Measurements from ENCODE around the gene TRIP4. TPM values are rescaled to one million over a fixed set of nuclear protein-coding genes. Genes with fewer than 3 reads are reported as not detected.
"Not testable (repeated sequence)": the region's sequence is repeated elsewhere in the genome, so short reads cannot be mapped to it uniquely, and the experiment has no call there.

Gene TRIP4
- total RNA-seq, 2 experiments from 2014 or later = 9.3 to 21.0 TPM

DNA sequence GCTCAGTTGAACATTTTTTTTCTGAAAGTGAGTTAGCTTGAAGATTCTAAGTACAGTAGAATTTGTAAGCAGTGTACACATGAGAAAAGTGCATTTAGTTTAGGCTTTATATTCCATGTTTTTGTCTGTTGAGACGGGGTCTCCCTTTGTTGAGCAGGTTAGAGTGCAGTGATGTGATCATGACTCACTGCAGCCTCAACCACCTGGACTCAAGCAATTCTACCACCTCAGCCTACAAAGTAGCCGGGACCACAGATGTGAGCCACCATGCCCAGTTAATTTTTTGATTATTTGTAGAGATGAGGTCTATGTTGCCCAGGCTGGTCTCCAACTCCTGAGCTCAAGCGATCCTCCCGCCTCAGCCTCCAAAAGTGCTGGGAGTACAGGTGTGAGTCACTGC, 26.4 kb upstream of the TRIP4 start:
- Histone ChIP-seq H3K4me1 (ENCODE audit: insufficient read depth, low read length, poor library complexity, severe bottlenecking) (peaks cover 6% of the 10 kb centered on the region), H3K4me3 (ENCODE audit: low read depth, low read length, poor library complexity, severe bottlenecking) (no peak overlapping the region), H2AFZ (ENCODE audit: low read length) (no peak overlapping the region), H3K36me3 (ENCODE audit: insufficient read depth, low read length) (peaks cover 46% of the 10 kb centered on the region), H3K79me2 (ENCODE audit: insufficient read depth, low read depth, low read length) (0 out of 2 replicates have a peak, but pooled peaks cover under 1% of the 10 kb centered on the region), H3K4me2 (ENCODE audit: low read length) (no peak overlapping the region), H4K20me1 (ENCODE audit: insufficient read depth, low read length) (no peaks in the 10 kb centered on the region), H3K27ac (ENCODE audit: low read depth, low read length, poor library complexity, severe bottlenecking) (no peak overlapping the region), H3K9me2 (ENCODE audit: insufficient read depth, low read length) (no peaks in the 10 kb centered on the region), H3K9me3 (ENCODE audit: low read length) (no peaks in the 10 kb centered on the region)
- BruUV-seq (replicated peaks) = no TSS peak
- TF ChIP-seq EZH2phosphoT487 (IDR thresholded peaks at IDR 0.05; ENCODE audit: borderline replicate concordance, low read depth, low read length) = no peak
- TF ChIP-seq, protein P1, sequence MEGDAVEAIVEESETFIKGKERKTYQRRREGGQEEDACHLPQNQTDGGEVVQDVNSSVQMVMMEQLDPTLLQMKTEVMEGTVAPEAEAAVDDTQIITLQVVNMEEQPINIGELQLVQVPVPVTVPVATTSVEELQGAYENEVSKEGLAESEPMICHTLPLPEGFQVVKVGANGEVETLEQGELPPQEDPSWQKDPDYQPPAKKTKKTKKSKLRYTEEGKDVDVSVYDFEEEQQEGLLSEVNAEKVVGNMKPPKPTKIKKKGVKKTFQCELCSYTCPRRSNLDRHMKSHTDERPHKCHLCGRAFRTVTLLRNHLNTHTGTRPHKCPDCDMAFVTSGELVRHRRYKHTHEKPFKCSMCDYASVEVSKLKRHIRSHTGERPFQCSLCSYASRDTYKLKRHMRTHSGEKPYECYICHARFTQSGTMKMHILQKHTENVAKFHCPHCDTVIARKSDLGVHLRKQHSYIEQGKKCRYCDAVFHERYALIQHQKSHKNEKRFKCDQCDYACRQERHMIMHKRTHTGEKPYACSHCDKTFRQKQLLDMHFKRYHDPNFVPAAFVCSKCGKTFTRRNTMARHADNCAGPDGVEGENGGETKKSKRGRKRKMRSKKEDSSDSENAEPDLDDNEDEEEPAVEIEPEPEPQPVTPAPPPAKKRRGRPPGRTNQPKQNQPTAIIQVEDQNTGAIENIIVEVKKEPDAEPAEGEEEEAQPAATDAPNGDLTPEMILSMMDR (conservative IDR thresholded peaks at IDR 0.05; ENCODE audit: low read length) = no peak
- ChIA-PET POLR2A (interaction anchor here (0.6 kb wide), 1 partner anchor 704 kb away, joined by 4 read pairs; no protein-coding TSS in a partner anchor), CTCF (ENCODE audit: unreplicated experiment) (no interaction called here)
- DNase-seq (ENCODE audit: low spot score) = no peak
- intact Hi-C loops (cut with micrococcal nuclease; ENCODE audit: unreplicated experiment) = no loop called here

DNA sequence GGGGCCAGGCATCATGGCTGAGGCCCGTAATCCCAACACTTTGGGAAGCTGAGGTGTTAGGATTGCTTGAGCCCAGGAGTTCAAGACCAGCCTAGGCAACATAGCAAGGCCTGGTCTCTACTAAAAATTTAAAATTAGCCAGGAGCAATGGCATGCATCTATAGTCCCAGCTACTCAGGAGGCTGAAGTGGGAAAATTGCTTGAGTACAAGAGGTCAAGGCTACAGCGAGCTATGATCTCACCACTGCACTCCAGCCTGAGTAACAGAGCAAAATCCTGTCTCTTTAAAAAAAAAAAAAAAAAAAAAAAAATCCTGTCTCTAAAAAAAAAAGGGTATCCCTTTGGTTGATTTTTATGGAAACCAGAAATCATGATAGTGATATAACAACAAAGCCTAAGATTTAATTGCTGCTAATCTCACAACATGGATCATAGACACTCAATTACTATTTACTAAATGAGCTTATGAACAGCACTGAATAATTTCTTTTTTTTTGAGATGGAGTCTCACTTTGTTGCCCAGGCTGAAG, 18.5 kb upstream of the TRIP4 start:
- DNase-seq (ENCODE audit: low spot score) = no peak
- TF ChIP-seq EZH2phosphoT487 (IDR thresholded peaks at IDR 0.05; ENCODE audit: borderline replicate concordance, low read depth, low read length) = no peak
- TF ChIP-seq, protein P1 (conservative IDR thresholded peaks at IDR 0.05; ENCODE audit: low read length) = no peak
- H3K4me2 ChIP-seq (ENCODE audit: low read length) = no peak overlapping the region
- no TSS peak for BruUV-seq (replicated peaks)
- peaks cover 4% of the 10 kb centered on the region for H4K20me1 ChIP-seq (ENCODE audit: insufficient read depth, low read length)
- no peaks in the 10 kb centered on the region for H3K9me2 ChIP-seq (ENCODE audit: insufficient read depth, low read length)
- no peak overlapping the region for H3K4me3 ChIP-seq (ENCODE audit: low read depth, low read length, poor library complexity, severe bottlenecking)
- peaks cover 81% of the 10 kb centered on the region for H3K36me3 ChIP-seq (ENCODE audit: insufficient read depth, low read length)
- no peaks in the 10 kb centered on the region for H3K9me3 ChIP-seq (ENCODE audit: low read length)
- CTCF ChIA-PET (ENCODE audit: unreplicated experiment) = no interaction called here
- H3K4me1 ChIP-seq (ENCODE audit: insufficient read depth, low read length, poor library complexity, severe bottlenecking) = peaks cover 8% of the 10 kb centered on the region
- peaks cover 20% of the 10 kb centered on the region; the same call in 1 of the 2 replicates for H3K79me2 ChIP-seq (ENCODE audit: insufficient read depth, low read depth, low read length)
- POLR2A ChIA-PET = interaction anchor here (0.6 to 1.3 kb wide), 4 partner anchors 10 to 571 kb away, joined by 3 to 4 read pairs (median 4); no protein-coding TSS in a partner anchor
- no peak overlapping the region for H2AFZ ChIP-seq (ENCODE audit: low read length)
- H3K27ac ChIP-seq (ENCODE audit: low read depth, low read length, poor library complexity, severe bottlenecking) = no peak overlapping the region
- intact Hi-C loops (cut with micrococcal nuclease; ENCODE audit: unreplicated experiment) = no loop called here

DNA sequence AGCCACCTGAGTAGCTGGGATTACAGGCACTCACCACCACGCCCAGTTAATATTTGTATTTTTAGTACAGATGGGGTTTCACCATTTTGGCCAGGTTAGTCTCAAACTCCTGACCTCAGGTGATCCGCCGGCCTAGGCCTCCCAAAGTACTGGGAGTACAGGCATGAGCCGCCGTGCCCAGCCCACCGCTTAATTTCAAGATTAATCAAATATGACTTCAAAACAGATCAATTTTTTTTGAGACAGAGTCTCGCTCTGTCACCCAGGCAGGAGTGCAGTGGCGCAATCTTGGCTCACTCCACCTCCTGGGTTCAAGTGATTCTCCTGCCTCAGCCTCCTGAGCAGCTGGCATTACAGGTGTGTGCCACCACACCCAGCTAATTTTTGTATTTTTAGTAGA, 16.3 kb upstream of the TRIP4 start:
- Histone ChIP-seq H3K79me2 (ENCODE audit: insufficient read depth, low read depth, low read length) (peaks cover 21% of the 10 kb centered on the region; the same call in 1 of the 2 replicates), H3K36me3 (ENCODE audit: insufficient read depth, low read length) (peaks cover 88% of the 10 kb centered on the region)
- POLR2A ChIA-PET = interaction anchor here (0.6 kb wide), 1 partner anchor 187 kb away, joined by 4 read pairs; no protein-coding TSS in a partner anchor
- BruUV-seq (replicated peaks); DNase-seq (ENCODE audit: low spot score); intact Hi-C loops (cut with micrococcal nuclease; ENCODE audit: unreplicated experiment); H3K4me2 ChIP-seq (ENCODE audit: low read length); H3K4me1 ChIP-seq (ENCODE audit: insufficient read depth, low read length, poor library complexity, severe bottlenecking); H4K20me1 ChIP-seq (ENCODE audit: insufficient read depth, low read length); H2AFZ ChIP-seq (ENCODE audit: low read length); CTCF ChIA-PET (ENCODE audit: unreplicated experiment); H3K27ac ChIP-seq (ENCODE audit: low read depth, low read length, poor library complexity, severe bottlenecking); H3K9me3 ChIP-seq (ENCODE audit: low read length); H3K4me3 ChIP-seq (ENCODE audit: low read depth, low read length, poor library complexity, severe bottlenecking); H3K9me2 ChIP-seq (ENCODE audit: insufficient read depth, low read length): not testable (repeated sequence)
